Measurements from ENCODE around the gene UTP14C. TPM values are rescaled to one million over a fixed set of nuclear protein-coding genes. Genes with fewer than 3 reads are reported as not detected.
A peak's percentile ranks its signal among the peaks of the same experiment; 100 is the strongest.
"Not testable (repeated sequence)": the region's sequence is repeated elsewhere in the genome, so short reads cannot be mapped to it uniquely, and the experiment has no call there.

Gene UTP14C
- total RNA-seq, 4 donors from 2014 or later = 18.5 to 25.4 (median 19.8) TPM

DNA sequence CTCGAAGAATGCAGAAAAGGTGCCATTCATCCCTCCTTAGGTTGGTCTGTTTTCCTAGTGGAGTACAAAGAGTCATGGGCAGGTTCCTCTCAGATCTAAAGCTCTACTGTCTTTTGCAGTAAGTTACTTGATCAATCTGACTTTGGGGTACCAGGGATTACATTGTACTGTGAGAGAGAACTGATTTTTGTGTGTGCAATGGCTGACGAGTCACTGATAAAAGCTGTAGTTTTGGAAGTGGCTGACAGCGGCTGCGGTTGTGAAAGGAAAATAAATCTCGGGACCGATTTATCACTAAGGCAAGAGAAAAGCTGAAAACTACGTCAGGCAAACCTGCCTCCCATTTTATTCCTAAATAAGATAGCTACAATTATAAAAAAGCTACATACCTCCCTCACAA is 26.9 kb downstream of the UTP14C start:
- Histone ChIP-seq H3K27me3 (no peaks in the 10 kb centered on the region), H3K4me3 (no peak overlapping the region), H3K36me3 (no peaks in the 10 kb centered on the region), H3K27ac (no peak overlapping the region), H3K4me1 (no peaks in the 10 kb centered on the region), H3K9me3 (peaks cover 0 to 7% (median 0%) of the 10 kb centered on the region in 3 donors)
- WGBS, 2 donors (ENCODE audit: low coverage in 1 of 2) = 60 to 79% methylated on average over 6 to 7 of the region's 7 CpGs
- no peak for ATAC-seq
- TF ChIP-seq POLR2AphosphoS5 (IDR thresholded peaks at IDR 0.05) = no peak
- TF ChIP-seq POLR2A (IDR thresholded peaks at IDR 0.05) = no peak
- TF ChIP-seq, protein P1, sequence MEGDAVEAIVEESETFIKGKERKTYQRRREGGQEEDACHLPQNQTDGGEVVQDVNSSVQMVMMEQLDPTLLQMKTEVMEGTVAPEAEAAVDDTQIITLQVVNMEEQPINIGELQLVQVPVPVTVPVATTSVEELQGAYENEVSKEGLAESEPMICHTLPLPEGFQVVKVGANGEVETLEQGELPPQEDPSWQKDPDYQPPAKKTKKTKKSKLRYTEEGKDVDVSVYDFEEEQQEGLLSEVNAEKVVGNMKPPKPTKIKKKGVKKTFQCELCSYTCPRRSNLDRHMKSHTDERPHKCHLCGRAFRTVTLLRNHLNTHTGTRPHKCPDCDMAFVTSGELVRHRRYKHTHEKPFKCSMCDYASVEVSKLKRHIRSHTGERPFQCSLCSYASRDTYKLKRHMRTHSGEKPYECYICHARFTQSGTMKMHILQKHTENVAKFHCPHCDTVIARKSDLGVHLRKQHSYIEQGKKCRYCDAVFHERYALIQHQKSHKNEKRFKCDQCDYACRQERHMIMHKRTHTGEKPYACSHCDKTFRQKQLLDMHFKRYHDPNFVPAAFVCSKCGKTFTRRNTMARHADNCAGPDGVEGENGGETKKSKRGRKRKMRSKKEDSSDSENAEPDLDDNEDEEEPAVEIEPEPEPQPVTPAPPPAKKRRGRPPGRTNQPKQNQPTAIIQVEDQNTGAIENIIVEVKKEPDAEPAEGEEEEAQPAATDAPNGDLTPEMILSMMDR (IDR thresholded peaks at IDR 0.05) = no peak
- TF ChIP-seq EP300 (IDR thresholded peaks at IDR 0.05) = no peak

DNA sequence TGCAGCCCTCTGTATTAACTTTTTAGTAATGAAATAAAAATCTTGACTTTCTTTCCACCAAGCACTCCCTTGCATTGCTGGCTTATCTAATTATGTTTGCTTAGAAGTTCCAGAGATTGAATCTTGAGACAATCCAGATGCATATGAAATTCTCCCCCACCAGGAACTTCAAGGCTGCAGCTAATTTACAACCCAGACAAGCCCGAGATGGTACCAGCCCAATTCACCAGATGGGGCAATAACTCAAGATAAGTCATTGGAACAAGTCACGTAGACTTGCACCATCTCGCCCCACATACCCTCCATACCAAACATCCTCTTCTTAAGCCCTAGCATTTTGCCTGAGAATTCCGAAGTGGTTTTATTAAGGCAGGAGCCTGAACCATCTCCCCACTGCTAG is 29.0 kb downstream of the UTP14C start:
- no peaks in the 10 kb centered on the region for H3K27me3 ChIP-seq
- ATAC-seq = no peak
- WGBS, 2 donors (ENCODE audit: low coverage in 1 of 2) = 73% methylated on average over 4 of the region's 4 CpGs; no CpG with 5 or more reads in 1 of the 2 donors
- H3K9me3 ChIP-seq = peaks cover 0 to 2% (median 0%) of the 10 kb centered on the region in 3 donors
- no peak for TF ChIP-seq POLR2AphosphoS5 (IDR thresholded peaks at IDR 0.05)
- no peak for TF ChIP-seq EP300 (IDR thresholded peaks at IDR 0.05)
- TF ChIP-seq POLR2A (IDR thresholded peaks at IDR 0.05) = no peak
- TF ChIP-seq, protein P1 (IDR thresholded peaks at IDR 0.05) = no peak
- H3K36me3 ChIP-seq = no peaks in the 10 kb centered on the region
- H3K4me3 ChIP-seq = no peak overlapping the region
- no peak overlapping the region for H3K27ac ChIP-seq
- H3K4me1 ChIP-seq = no peaks in the 10 kb centered on the region

DNA sequence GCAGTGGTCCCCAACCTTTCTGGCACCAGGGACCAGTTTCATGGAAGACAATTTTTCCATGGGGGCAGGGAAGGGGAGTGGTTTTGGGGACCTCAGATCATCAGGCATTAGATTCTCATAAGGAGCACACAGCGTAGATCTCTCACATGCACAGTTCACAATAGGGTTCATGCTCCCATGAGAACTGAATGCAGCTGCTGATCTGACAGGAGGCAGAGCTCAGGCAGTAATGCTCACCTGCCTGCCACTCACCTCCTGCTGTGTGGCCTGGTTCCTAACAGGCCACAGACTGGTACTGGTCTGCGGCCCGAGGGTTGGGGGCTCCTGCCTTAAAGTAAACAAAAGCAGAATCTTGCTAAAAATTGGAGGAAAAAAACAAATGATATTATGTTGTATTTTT is 36.6 kb downstream of the UTP14C start:
- not testable (repeated sequence) for H3K9me3 ChIP-seq, H3K36me3 ChIP-seq, H3K27ac ChIP-seq, H3K4me3 ChIP-seq, ATAC-seq, H3K27me3 ChIP-seq
- H3K4me1 ChIP-seq = peaks cover 0 to 13% (median 5%) of the 10 kb centered on the region in 3 donors
- WGBS, 2 donors (ENCODE audit: low coverage in 1 of 2) = 83 to 100% methylated on average over 1 to 2 of the region's 3 CpGs

DNA sequence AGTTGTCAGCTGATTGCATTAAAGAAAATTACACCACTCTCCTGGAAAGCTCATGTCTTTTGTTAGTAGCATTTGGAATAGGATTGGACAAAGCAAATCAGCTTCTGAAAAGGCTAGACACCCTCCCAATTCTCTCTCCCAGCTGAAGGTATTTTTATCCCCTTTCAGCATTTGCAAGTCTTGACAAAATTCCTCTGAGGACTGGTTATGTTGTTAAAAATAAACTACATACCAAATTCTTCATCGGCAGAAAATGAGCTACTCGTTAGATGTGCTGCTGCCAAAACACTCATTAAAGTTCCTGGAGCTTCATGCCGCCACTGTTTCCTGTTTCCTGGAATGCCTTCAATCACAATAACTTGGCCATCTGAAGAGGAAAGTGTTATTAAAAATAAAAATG is 37.1 kb downstream of the UTP14C start:
- ATAC-seq = no peak
- Histone ChIP-seq H3K36me3 (no peaks in the 10 kb centered on the region), H3K27ac (peak overlapping the region in 1 of 4 donors; percentile 27), H3K4me1 (peaks cover 0 to 13% (median 5%) of the 10 kb centered on the region in 3 donors), H3K27me3 (no peaks in the 10 kb centered on the region), H3K9me3 (peaks cover 0 to 14% (median 0%) of the 10 kb centered on the region in 3 donors), H3K4me3 (no peak overlapping the region)
- 16 to 29% methylated on average over 3 of the region's 3 CpGs for WGBS, 2 donors (ENCODE audit: low coverage in 1 of 2)
- TF ChIP-seq EP300 (IDR thresholded peaks at IDR 0.05) (no peak), POLR2AphosphoS5 (IDR thresholded peaks at IDR 0.05) (peak; percentile 12)
- TF ChIP-seq, protein P1 (IDR thresholded peaks at IDR 0.05) = no peak

DNA sequence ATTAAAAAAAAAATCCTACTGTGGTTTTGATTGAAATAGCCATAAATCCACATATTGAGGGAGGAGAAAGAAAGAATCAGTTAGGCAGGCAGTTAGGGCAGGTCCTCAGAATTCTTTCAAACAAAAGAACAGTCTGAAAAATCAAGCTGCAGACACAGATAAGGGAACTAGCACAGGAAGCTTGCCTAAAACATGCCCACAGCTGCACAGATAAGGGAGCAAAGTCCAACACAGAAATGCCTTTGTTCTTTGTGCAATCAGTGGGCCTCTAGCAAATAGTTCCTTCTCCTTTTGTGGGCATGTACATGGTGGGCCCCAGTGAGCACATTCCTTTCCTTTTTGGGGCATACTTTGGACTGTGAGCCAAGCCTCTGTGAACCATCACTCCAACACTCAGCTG is 42.7 kb downstream of the UTP14C start:
- no peak for ATAC-seq

More for the DNA sequence above, 42.7 kb downstream of the UTP14C start:
- no peak for TF ChIP-seq POLR2AphosphoS5 (IDR thresholded peaks at IDR 0.05)
- no peak for TF ChIP-seq EP300 (IDR thresholded peaks at IDR 0.05)
- TF ChIP-seq POLR2A (IDR thresholded peaks at IDR 0.05) = no peak
- TF ChIP-seq, protein P1 (IDR thresholded peaks at IDR 0.05) = no peak
- Histone ChIP-seq H3K9me3 (peaks cover 0 to 42% (median 0%) of the 10 kb centered on the region in 3 donors), H3K36me3 (no peaks in the 10 kb centered on the region), H3K27ac (no peak overlapping the region), H3K27me3 (no peaks in the 10 kb centered on the region), H3K4me1 (peaks cover 0 to under 1% (median 0%) of the 10 kb centered on the region in 3 donors), H3K4me3 (no peak overlapping the region)

Measured in gastroesophageal sphincter (tissue), 4 donors.